BE2C (cell line): ENCODE data around the gene MIPOL1.

Source experiments
- DNase-seq: peaks from one replicate; pipeline ENCODE4 v3.0.0-alpha.2; 2020
- H3K27me3 ChIP-seq: fragments of 250-450 bp; sonication (Bioruptor Pico); 2 replicates; pipeline ENCODE4 v1.5.1; 2020; ENCODE audit warnings: mild to moderate bottlenecking
- H3K36me3 ChIP-seq: fragments of 250-450 bp; sonication (Bioruptor Pico); 2 replicates; pipeline ENCODE4 v1.5.1; 2020; ENCODE audit warnings: mild to moderate bottlenecking
- H3K4me1 ChIP-seq: fragments of 250-450 bp; sonication (Bioruptor Pico); 2 replicates; pipeline ENCODE4 v1.5.1; 2020
- H3K4me3 ChIP-seq: 2 replicates; pipeline ENCODE4 v1.5.1; 2011; ENCODE audit warnings: low read depth, low read length
- H3K9me3 ChIP-seq: fragments of 250-450 bp; sonication (Bioruptor Pico); 2 replicates; pipeline ENCODE4 v1.5.1; 2020
- CTCF ChIP-seq: IDR thresholded peaks from 2 replicates; pipeline ENCODE4 v1.5.1; 2012; ENCODE audit warnings: mild to moderate bottlenecking, low read depth, low read length

MIPOL1 gene

GRCh38 chr14:37328673-37329072, 130.9 kb downstream of the MIPOL1 start:
- Histone ChIP-seq H3K36me3 (no peaks in the 10 kb centered on the region), H3K27me3 (no peaks in the 10 kb centered on the region), H3K9me3 (no peaks in the 10 kb centered on the region), H3K4me1 (no peaks in the 10 kb centered on the region), H3K4me3 (no peak overlapping the region)
- no peak for TF ChIP-seq CTCF
- DNase-seq: no peak

GRCh38 chr14:37329189-37330001, 131.7 kb downstream of the MIPOL1 start:
- Histone ChIP-seq H3K4me1 (no peaks in the 10 kb centered on the region), H3K9me3 (no peaks in the 10 kb centered on the region), H3K27me3 (no peaks in the 10 kb centered on the region), H3K4me3 (no peak overlapping the region), H3K36me3 (no peaks in the 10 kb centered on the region)
- no peak for DNase-seq
- TF ChIP-seq CTCF: no peak

- no peaks in the 10 kb centered on the region for H3K36me3 ChIP-seq
- H3K4me1 ChIP-seq: no peaks in the 10 kb centered on the region
- H3K27me3 ChIP-seq: no peaks in the 10 kb centered on the region
- no peak for TF ChIP-seq CTCF
- no peaks in the 10 kb centered on the region for H3K9me3 ChIP-seq
- no peak overlapping the region for H3K4me3 ChIP-seq
- no peak for DNase-seq
Observed at GRCh38 chr14:37330910-37331309, 133.2 kb downstream of the MIPOL1 start.

- no peak for DNase-seq
Observed at GRCh38 chr14:37340353-37340752, 142.6 kb downstream of the MIPOL1 start.

GRCh38 chr14:37343307-37344094, 145.8 kb downstream of the MIPOL1 start:
- no peak for TF ChIP-seq CTCF
- Histone ChIP-seq H3K9me3 (no peaks in the 10 kb centered on the region), H3K4me3 (no peak overlapping the region), H3K4me1 (no peaks in the 10 kb centered on the region), H3K27me3 (no peaks in the 10 kb centered on the region), H3K36me3 (no peaks in the 10 kb centered on the region)
- DNase-seq: no peak

More at GRCh38 chr14:37340353-37340752, 142.6 kb downstream of the MIPOL1 start:
- no peaks in the 10 kb centered on the region for H3K9me3 ChIP-seq
- H3K36me3 ChIP-seq: no peaks in the 10 kb centered on the region
- no peak for TF ChIP-seq CTCF
- H3K4me3 ChIP-seq: no peak overlapping the region
- no peaks in the 10 kb centered on the region for H3K27me3 ChIP-seq
- no peaks in the 10 kb centered on the region for H3K4me1 ChIP-seq

GRCh38 chr14:37363661-37364060, 165.9 kb downstream of the MIPOL1 start:
- Histone ChIP-seq H3K4me1 (no peaks in the 10 kb centered on the region), H3K36me3 (no peaks in the 10 kb centered on the region), H3K9me3 (no peaks in the 10 kb centered on the region), H3K27me3 (no peaks in the 10 kb centered on the region), H3K4me3 (no peak overlapping the region)
- no peak for TF ChIP-seq CTCF
- no peak for DNase-seq
